Measurements from ENCODE around the gene SND1.
A peak's percentile ranks its signal among the peaks of the same experiment; 100 is the strongest.
"Not testable (repeated sequence)": the region's sequence is repeated elsewhere in the genome, so short reads cannot be mapped to it uniquely, and the experiment has no call there.

Gene SND1

GRCh38 chr7:127828843-127829500, 177.0 kb downstream of the SND1 start:
- DNase-seq (ENCODE audit: low read depth in 2 of 2), result no peak

- DNase-seq (ENCODE audit: low read depth in 2 of 2), result no peak
These were observed 179.6 kb downstream of the SND1 start for GRCh38 chr7:127831318-127832219.

GRCh38 chr7:127832592-127832991, 180.6 kb downstream of the SND1 start:
- no peak for DNase-seq (ENCODE audit: low read depth in 2 of 2)

GRCh38 chr7:127833641-127834040, 181.6 kb downstream of the SND1 start:
- DNase-seq (ENCODE audit: low read depth in 2 of 2), result peak in 1 of 2 experiments; percentile 18

GRCh38 chr7:127835679-127836078, 183.7 kb downstream of the SND1 start:
- no peak for DNase-seq (ENCODE audit: low read depth in 2 of 2)

GRCh38 chr7:127837816-127838410, 185.9 kb downstream of the SND1 start:
- DNase-seq (ENCODE audit: low read depth in 2 of 2), result not testable (repeated sequence)

GRCh38 chr7:127838816-127839415, 186.9 kb downstream of the SND1 start:
- no peak for DNase-seq (ENCODE audit: low read depth in 2 of 2)

- no peak for DNase-seq (ENCODE audit: low read depth in 2 of 2)
These were observed 188.4 kb downstream of the SND1 start for GRCh38 chr7:127840226-127840951.

GRCh38 chr7:127844165-127844564, 192.2 kb downstream of the SND1 start:
- no peak for DNase-seq (ENCODE audit: low read depth in 2 of 2)

GRCh38 chr7:127844707-127845331, 192.8 kb downstream of the SND1 start:
- DNase-seq (ENCODE audit: low read depth in 2 of 2), result no peak

- DNase-seq (ENCODE audit: low read depth in 2 of 2), result no peak
These were observed 193.7 kb downstream of the SND1 start for GRCh38 chr7:127845522-127846214.

GRCh38 chr7:127847641-127848040, 195.6 kb downstream of the SND1 start:
- no peak for DNase-seq (ENCODE audit: low read depth in 2 of 2)

- no peak for DNase-seq (ENCODE audit: low read depth in 2 of 2)
These were observed 196.2 kb downstream of the SND1 start for GRCh38 chr7:127848241-127848640.

- DNase-seq (ENCODE audit: low read depth in 2 of 2), result no peak
These were observed 198.2 kb downstream of the SND1 start for GRCh38 chr7:127850195-127850594.

GRCh38 chr7:127854383-127854782, 202.4 kb downstream of the SND1 start:
- DNase-seq (ENCODE audit: low read depth in 2 of 2), result no peak

- DNase-seq (ENCODE audit: low read depth in 2 of 2), result no peak
These were observed 205.5 kb downstream of the SND1 start for GRCh38 chr7:127857464-127857841.

- no peak for DNase-seq (ENCODE audit: low read depth in 2 of 2)
These were observed 206.3 kb downstream of the SND1 start for GRCh38 chr7:127858091-127858914.

GRCh38 chr7:127858915-127859189, 206.9 kb downstream of the SND1 start:
- no peak for DNase-seq (ENCODE audit: low read depth in 2 of 2)

- no peak for DNase-seq (ENCODE audit: low read depth in 2 of 2)
These were observed 207.3 kb downstream of the SND1 start for GRCh38 chr7:127859330-127859729.

GRCh38 chr7:127862525-127862924, 210.5 kb downstream of the SND1 start:
- no peak for DNase-seq (ENCODE audit: low read depth in 2 of 2)

Data from fibroblast of skin of left quadriceps (primary cell).